HuH-7 (cell line): ENCODE data around the gene REEP1.

ENCODE experiments used
- DNase-seq: peaks from one replicate; pipeline ENCODE4 v3.0.0; 2011; ENCODE audit warnings: low spot score

REEP1 gene

GRCh38 chr2:86337244-86337835, at the start of gene REEP1:
REEP1 (minus strand) TSS chr2:86337626; CDS start chr2:86337510, 116 bp downstream.
- peak; percentile 40 for DNase-seq

- no peak for DNase-seq
These were observed 46.4 kb upstream of the REEP1 start for GRCh38 chr2:86383844-86384243.

GRCh38 chr2:86382698-86383097, 45.3 kb upstream of the REEP1 start:
- DNase-seq: no peak

GRCh38 chr2:86382108-86382507, 44.7 kb upstream of the REEP1 start:
- DNase-seq: no peak

- no peak for DNase-seq
These were observed 41.0 kb upstream of the REEP1 start for GRCh38 chr2:86378469-86378868.

- DNase-seq: no peak
These were observed 38.2 kb upstream of the REEP1 start for GRCh38 chr2:86375623-86376022.

GRCh38 chr2:86372641-86373502, 35.4 kb upstream of the REEP1 start:
- peak; percentile 65 for DNase-seq

- DNase-seq: no peak
These were observed 34.7 kb upstream of the REEP1 start for GRCh38 chr2:86372133-86372532.

- DNase-seq: no peak
These were observed 34.1 kb upstream of the REEP1 start for GRCh38 chr2:86371527-86371926.

GRCh38 chr2:86370579-86370978, 33.2 kb upstream of the REEP1 start:
- no peak for DNase-seq

- peak; percentile 69 for DNase-seq
These were observed 30.9 kb upstream of the REEP1 start for GRCh38 chr2:86368161-86368824.

GRCh38 chr2:86367499-86367777, 30.0 kb upstream of the REEP1 start:
- no peak for DNase-seq

GRCh38 chr2:86366651-86367498, 29.4 kb upstream of the REEP1 start:
- DNase-seq: no peak

- DNase-seq: no peak
These were observed 27.5 kb upstream of the REEP1 start for GRCh38 chr2:86364894-86365293.

GRCh38 chr2:86360776-86361175, 23.4 kb upstream of the REEP1 start:
- no peak for DNase-seq

- no peak for DNase-seq
These were observed 21.5 kb upstream of the REEP1 start for GRCh38 chr2:86358957-86359356.

- no peak for DNase-seq
These were observed 20.1 kb upstream of the REEP1 start for GRCh38 chr2:86357392-86357963.

GRCh38 chr2:86352727-86353221, 15.3 kb upstream of the REEP1 start:
- no peak for DNase-seq

- no peak for DNase-seq
These were observed 14.8 kb upstream of the REEP1 start for GRCh38 chr2:86352137-86352726.

GRCh38 chr2:86350751-86351150, 13.3 kb upstream of the REEP1 start:
- no peak for DNase-seq

- DNase-seq: no peak
These were observed 10.0 kb upstream of the REEP1 start for GRCh38 chr2:86347401-86347800.
